GM10266 (cell line): ENCODE results near the gene SLC52A1.
A peak's percentile ranks its signal among the peaks of the same experiment; 100 is the strongest.

Experiments
- DNase-seq: peaks from one replicate; pipeline ENCODE4 v3.0.0; 2012; ENCODE audit errors: extremely low spot score
- CTCF ChIP-seq: IDR thresholded peaks from 2 replicates; pipeline ENCODE4 v1.5.1; 2012; ENCODE audit warnings: mild to moderate bottlenecking, low read depth; ENCODE audit not compliant: control insufficient read depth, insufficient read depth; ENCODE audit errors: missing control alignments

SLC52A1 gene

DNA sequence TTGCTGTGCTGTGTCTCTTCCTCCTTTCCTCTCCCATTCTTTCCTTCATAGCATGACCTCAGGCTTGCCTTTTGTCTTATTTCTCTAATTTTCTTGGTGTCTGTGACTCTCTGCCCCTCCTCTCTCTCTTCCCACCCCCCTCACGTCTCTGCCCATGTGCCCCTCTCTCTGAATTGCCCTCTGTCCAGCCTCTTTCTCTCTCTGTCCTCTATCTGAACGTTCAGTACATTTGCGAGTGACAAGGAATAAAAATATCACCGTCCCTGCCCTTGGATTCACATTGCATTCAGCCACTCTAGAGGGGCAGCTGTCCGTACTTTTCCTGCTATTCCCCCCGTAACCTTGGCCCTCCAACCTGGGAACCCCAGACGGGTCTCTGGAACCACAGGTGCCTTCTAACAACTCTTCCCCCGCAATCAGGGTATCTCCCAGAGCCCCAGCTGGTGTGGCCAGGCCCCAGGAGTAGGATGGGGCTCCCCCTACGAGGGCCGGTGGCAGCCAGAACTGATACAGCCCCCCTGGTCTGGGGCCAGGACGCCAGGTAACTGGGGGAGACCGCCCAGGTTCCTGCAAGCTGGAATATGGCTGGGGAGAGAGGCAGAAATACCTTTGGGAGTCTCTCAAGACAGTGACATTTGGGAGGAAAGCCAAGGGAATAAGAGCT, 35.7 kb downstream of the SLC52A1 start:
- DNase-seq = no peak
- TF ChIP-seq CTCF = no peak

- no peak for TF ChIP-seq CTCF
- peak; percentile 72 for DNase-seq
These were observed 36.3 kb downstream of the SLC52A1 start for GRCh38 chr17:4998732-4999429.

DNA sequence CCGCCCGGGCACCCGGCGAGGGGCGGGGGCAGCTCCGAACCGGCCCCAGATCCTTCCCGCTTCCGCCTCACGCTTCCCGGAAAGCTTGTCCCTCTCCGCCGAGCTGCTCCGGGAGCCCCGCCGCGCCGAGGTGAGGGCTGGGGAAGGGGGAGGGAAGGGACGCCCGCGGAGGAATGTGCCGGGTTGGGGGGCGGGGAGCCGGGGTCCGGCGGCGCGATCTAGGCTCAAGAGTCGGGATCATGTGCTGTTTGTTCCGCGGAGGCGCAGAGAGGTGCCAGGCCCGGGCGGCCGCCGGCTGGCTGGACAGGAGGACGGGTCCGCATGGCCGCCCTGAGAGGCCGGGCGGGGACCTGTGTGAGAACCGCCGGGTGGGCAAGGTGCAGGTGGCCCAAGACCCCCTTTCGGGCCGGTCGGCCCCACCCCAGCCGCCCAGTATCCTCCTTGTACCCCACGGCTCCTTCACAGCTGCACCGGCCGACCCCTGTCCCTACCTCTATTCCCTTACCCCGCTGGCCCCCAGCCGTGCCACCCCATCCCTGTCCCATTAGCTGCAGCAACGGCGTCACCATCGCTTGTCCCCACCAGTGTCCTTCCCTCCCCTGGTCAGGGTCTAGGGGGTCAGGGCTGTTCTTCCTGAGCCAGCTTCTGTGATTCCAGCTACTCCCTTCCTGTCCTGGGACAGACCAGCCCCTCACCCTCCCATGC, 37.0 kb downstream of the SLC52A1 start:
- DNase-seq = no peak
- TF ChIP-seq CTCF = no peak

DNA sequence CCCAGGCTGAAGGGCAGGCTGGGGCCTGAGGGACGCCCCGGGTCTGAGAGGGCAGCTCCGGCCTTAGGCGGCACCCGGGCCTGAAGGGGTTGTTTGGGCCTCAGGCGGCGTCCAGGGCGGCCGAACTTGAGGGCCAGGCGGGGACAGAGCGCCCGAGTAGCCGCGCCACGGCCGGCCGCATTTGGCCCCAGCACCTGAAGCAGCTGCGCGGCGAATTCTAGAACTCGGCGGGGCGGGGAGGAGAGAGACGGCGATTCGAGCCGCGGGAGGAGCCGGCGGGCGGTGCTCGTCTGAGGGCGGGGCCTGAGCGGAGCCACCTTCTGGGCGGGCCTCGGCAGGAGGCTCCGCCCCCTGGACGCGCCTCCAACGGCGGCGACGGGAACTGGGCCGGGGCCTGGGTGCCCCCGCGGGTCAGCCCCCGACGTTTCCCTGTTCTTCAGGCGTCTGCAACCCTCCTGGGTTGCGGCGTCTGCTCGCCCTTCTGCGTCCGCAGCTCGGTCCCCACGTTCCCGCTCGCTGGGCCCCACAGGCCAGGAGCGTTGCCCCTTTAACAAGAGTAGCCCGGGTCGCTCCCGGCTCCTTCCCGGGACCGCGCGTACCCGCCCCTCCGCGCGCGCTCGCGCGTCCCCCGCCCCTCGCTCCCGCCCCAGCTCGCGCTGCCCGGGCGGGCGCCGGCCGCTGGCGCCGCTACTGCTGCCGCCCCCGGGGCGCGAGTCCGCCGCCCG, 37.8 kb downstream of the SLC52A1 start, which contains the start of the genes INCA1 and KIF1C:
Gene INCA1 (minus strand): TSS at position 221 of the 725 bp plus-strand sequence. CDS start 3,085 bp downstream, outside the sequence.
Gene KIF1C (plus strand): TSS at position 649 of the 725 bp plus-strand sequence. CDS start 2,297 bp downstream, outside the sequence.
- peak; percentile 100 for DNase-seq
- no peak for TF ChIP-seq CTCF

GRCh38 chr17:4994081-4994595, 41.1 kb downstream of the SLC52A1 start:
- TF ChIP-seq CTCF = no peak
- DNase-seq = no peak

DNA sequence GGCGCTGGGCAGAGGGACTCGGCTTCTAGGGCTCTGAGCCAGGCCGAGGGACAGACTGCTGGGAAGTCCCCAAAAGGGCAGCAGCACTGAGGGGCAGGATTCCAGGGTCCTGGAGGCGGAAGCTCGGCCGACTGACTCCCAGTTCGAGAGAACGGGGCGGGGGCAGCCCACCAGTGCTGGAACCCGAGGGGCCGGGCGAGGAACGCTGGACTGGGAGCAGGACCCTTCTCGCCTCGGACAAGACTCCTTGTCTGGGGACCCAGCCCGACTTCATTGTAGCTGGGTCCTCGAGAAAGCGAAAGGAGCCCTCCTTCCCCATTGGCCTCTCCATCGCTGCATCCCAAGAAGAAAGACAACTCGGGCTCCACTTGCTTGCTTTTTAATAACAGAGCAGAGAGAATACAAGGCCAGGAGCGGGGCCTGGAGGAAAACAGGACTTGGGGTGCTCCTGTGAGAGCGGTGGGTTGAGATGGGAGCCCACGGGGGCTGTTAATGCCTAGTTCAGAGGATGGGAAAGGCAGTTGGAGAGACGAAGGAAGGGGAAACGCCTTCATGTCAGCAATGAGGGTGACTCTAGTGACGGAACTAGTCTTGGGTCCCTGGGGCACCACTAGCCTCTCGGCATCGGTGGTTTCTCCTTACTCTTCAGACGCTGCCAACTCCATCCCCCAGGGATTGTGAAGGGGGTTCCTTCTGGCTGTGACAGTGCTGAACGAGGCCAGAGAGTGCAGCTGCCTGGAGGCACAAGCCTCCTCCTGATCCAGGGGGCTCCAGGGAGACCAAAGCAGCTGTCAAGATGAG, 47.3 kb downstream of the SLC52A1 start:
- DNase-seq = no peak
- no peak for TF ChIP-seq CTCF
